ENCODE results near the gene OR2D3. TPM values are rescaled to one million over a fixed set of nuclear protein-coding genes. Genes with fewer than 3 reads are reported as not detected.

Gene OR2D3
- total and polyA plus RNA-seq, 9 of the 15 experiments (the other 6 are each of a cell fraction or from before 2014, with no cell fraction given) = 0.42 TPM; not detected in 8

- no peaks in the 10 kb centered on the region for H3K9me1 ChIP-seq (ENCODE audit: control insufficient read depth, insufficient read depth, low read length)
- H3K4me2 ChIP-seq (ENCODE audit: insufficient read depth, low read length) = no peak overlapping the region
- POLR2A ChIA-PET = interaction anchor here (1.7 kb wide), 1 partner anchor 7 kb away, joined by 7 read pairs; no protein-coding TSS in a partner anchor
- H3K36me3 ChIP-seq (ENCODE audit: control insufficient read depth, insufficient read depth, low read length) = peaks cover 67% of the 10 kb centered on the region
- ATAC-seq (no peak), FAIRE-seq (no peak), DNase-seq (ENCODE audit: extremely low read depth in 1 of 4, low spot score in 3 of 4) (no peak)
- no peak overlapping the region for H3K9ac ChIP-seq (ENCODE audit: insufficient read depth in 1 of 2, low read depth in 2 of 2, low read length in 2 of 2)
- no peak overlapping the region for H3K4me3 ChIP-seq
- peaks cover 0 to 6% of the 10 kb centered on the region in 2 experiments; a peak in 1 of 5 replicates for H3K4me1 ChIP-seq (replicated peaks in 1 of 2; ENCODE audit: control insufficient read depth in 2 of 2, insufficient read depth in 2 of 2, low read length in 2 of 2)
- no peaks in the 10 kb centered on the region for H3K27me3 ChIP-seq (ENCODE audit: control insufficient read depth in 2 of 2, insufficient read depth in 2 of 2, low read length in 2 of 2)
- no peak overlapping the region for H3K27ac ChIP-seq (ENCODE audit: extremely low read depth, low read depth, low read length)
- BruUV-seq (replicated peaks) = no TSS peak
- H3K79me2 ChIP-seq (ENCODE audit: control insufficient read depth, insufficient read depth, low read length) = peaks cover 32% of the 10 kb centered on the region
- in situ Hi-C loops (cut with MboI) = no loop called here
- H2AFZ ChIP-seq (ENCODE audit: low read depth, low read length) = no peak overlapping the region
- no peaks in the 10 kb centered on the region for H3K9me3 ChIP-seq (replicated peaks; ENCODE audit: control insufficient read depth, insufficient read depth, low read depth, low read length)
- WGBS (ENCODE audit: insufficient coverage, low coverage, missing lambda C conversion rate) = 87% methylated on average over 3 of the region's 3 CpGs
- CTCF ChIA-PET (ENCODE audit: low intra/inter-chr PET ratio) = no interaction called here
- H4K20me1 ChIP-seq (replicated peaks; ENCODE audit: control insufficient read depth, insufficient read depth, low read length) = no peaks in the 10 kb centered on the region
- intact Hi-C loops (cut with micrococcal nuclease) = no loop called here
- no peak for TF ChIP-seq STAG1 (CRISPR knock-in tag; IDR thresholded peaks at IDR 0.05; ENCODE audit: borderline replicate concordance)
- TF ChIP-seq CUX1 (CRISPR knock-in tag; IDR thresholded peaks at IDR 0.05) = no peak
- no peak for TF ChIP-seq ARID3B (CRISPR knock-in tag; IDR thresholded peaks at IDR 0.05; ENCODE audit: borderline replicate concordance)
- no peak for TF ChIP-seq CSDE1 (IDR thresholded peaks at IDR 0.05)
- no peak for TF ChIP-seq MBD1 (CRISPR knock-in tag; IDR thresholded peaks at IDR 0.05)
- no peak for TF ChIP-seq HNRNPLL (IDR thresholded peaks at IDR 0.05; ENCODE audit: low read depth, low read length, poor library complexity, severe bottlenecking)
- TF ChIP-seq CC2D1A (IDR thresholded peaks at IDR 0.05) = no peak
- TF ChIP-seq L3MBTL2 (IDR thresholded peaks at IDR 0.05) = no peak
- no peak for TF ChIP-seq RBM15 (IDR thresholded peaks at IDR 0.05; ENCODE audit: insufficient read depth, low read length)
- TF ChIP-seq CEBPG (CRISPR knock-in tag; IDR thresholded peaks at IDR 0.05) = no peak
- peak; percentile 39 to 87; a peak in 3 of 4 replicates for TF ChIP-seq CEBPG (tag; conservative IDR thresholded peaks at IDR 0.05 in 1 of 2, IDR thresholded peaks at IDR 0.05 in 1 of 2)
- TF ChIP-seq CBX1 (IDR thresholded peaks at IDR 0.05; ENCODE audit: low read depth) = no peak
- TF ChIP-seq CEBPB (tag; IDR thresholded peaks at IDR 0.05) = peak; percentile 85
- TF ChIP-seq GATA2 (CRISPR knock-in tag; IDR thresholded peaks at IDR 0.05) = no peak
Observed at GRCh38 chr11:6931146-6931713, 10.4 kb downstream of the OR2D3 start.
